Right lobe of liver (tissue), 6 donors: ENCODE measurements around the gene MACROD1. TPM values are rescaled to one million over a fixed set of nuclear protein-coding genes. Genes with fewer than 3 reads are reported as not detected.
A peak's percentile ranks its signal among the peaks of the same experiment; 100 is the strongest.

Source experiments
- ATAC-seq, 4 donors: fragments of 200-7000 bp; cut with Tn5 transposase; one replicate each; pipeline ENCODE4 v1.9.1; 2020; ENCODE audit warnings: mild to moderate bottlenecking in 4 of 4, moderate library complexity in 4 of 4
- DNase-seq, 3 donors: peaks; one replicate each; pipeline ENCODE4 v3.0.0-alpha.2; 2020
- H3K27ac ChIP-seq, 3 donors: fragments of 200-600 bp; one replicate each; pipeline ENCODE4 v1.8.0; 2022
- H3K27me3 ChIP-seq, 2 donors: fragments of 200-600 bp; one replicate each; pipeline ENCODE4 v1.8.0; 2022
- H3K36me3 ChIP-seq, 4 donors: fragments of 200-600 bp; sonication (generic) in 1 of 4; one replicate each; pipeline versions ENCODE4 v1.5.1 to v1.8.0; 2017 to 2022; ENCODE audit warnings: control low read depth in 1 of 4
- H3K4me1 ChIP-seq, 4 donors: fragments of 200-600 bp; sonication (generic) in 1 of 4; one replicate each; pipeline versions ENCODE4 v1.5.1 to v1.8.0; 2017 to 2022; ENCODE audit warnings: control low read depth in 1 of 4
- H3K4me3 ChIP-seq, 3 donors: fragments of 200-600 bp; one replicate each; pipeline ENCODE4 v1.8.0; 2022
- H3K9me3 ChIP-seq, 4 donors: fragments of 200-600 bp; sonication (generic) in 1 of 4; one replicate each; pipeline versions ENCODE4 v1.5.1 to v1.8.0; 2017 to 2022; ENCODE audit warnings: control low read depth in 1 of 4
- POLR2A ChIP-seq: fragments of 450-650 bp; IDR thresholded peaks from one replicate; pipeline ENCODE4 v1.6.1; 2017; ENCODE audit warnings: antibody characterized with exemption, mild to moderate bottlenecking
- WGBS: methylation state at CpG from one replicate; pipeline ENCODE4 v1.1.6; 2018; ENCODE audit warnings: low coverage, low lambda C conversion rate; ENCODE audit not compliant: insufficient coverage; ENCODE audit errors: missing lambda C conversion rate; 5-methylcytosine and 5-hydroxymethylcytosine counted together
- intact Hi-C, 2 donors: fragments of 100-400 bp; cut with DNase I; formaldehyde crosslinking; loops; one replicate each; pipeline versions ENCODE4 v1.11.2 to v1.14.1; 2022
- total RNA-seq, 6 experiments: library from RNA; depleted of rRNA in 2 of 6; stranded (reverse); fragments of >200 nt in 2 of 6; fragmentation: NEBNext Ultra II Directional in 3 of 6; extraction: Animal tissue kit (Norgen Biotek cat#: 25700) in 3 of 6; gene quantifications; one replicate each; pipeline versions ENCODE4 v1.1.0 to v1.2.4, GENCODE V29; 2016 to 2023
- TF ChIP-seq, protein P1 (sequence below), 4 donors: fragments of 200-600 bp in 3 of 4; fragments of 450-650 bp in 1 of 4; IDR thresholded peaks; one replicate each; pipeline versions ENCODE4 v1.5.1 to v1.8.0; 2016 to 2022; ENCODE audit warnings: antibody characterized with exemption in 4 of 4, mild to moderate bottlenecking in 2 of 4
- donor health status: DM: no; HTN: yes; CAD: no.
- donor health status: DM: no; HTN: no; CAD: no.
- donor health status: DM: no; HTN: no; CAD: no.
- donor health status: DM: no; HTN: yes; CAD: no.
- donor health status: DM: no; HTN: yes; CAD: no.

The MACROD1 gene
- total RNA-seq, 6 experiments from 2014 or later = 12.3 to 219 (median 27.8) TPM

- no peaks in the 10 kb centered on the region for H3K9me3 ChIP-seq
- H3K27me3 ChIP-seq = no peaks in the 10 kb centered on the region
- ATAC-seq (no peak), DNase-seq (no peak)
- WGBS = 33% methylated on average over 1 of the region's 9 CpGs
- intact Hi-C loops = no loop called here
- TF ChIP-seq, protein P1, sequence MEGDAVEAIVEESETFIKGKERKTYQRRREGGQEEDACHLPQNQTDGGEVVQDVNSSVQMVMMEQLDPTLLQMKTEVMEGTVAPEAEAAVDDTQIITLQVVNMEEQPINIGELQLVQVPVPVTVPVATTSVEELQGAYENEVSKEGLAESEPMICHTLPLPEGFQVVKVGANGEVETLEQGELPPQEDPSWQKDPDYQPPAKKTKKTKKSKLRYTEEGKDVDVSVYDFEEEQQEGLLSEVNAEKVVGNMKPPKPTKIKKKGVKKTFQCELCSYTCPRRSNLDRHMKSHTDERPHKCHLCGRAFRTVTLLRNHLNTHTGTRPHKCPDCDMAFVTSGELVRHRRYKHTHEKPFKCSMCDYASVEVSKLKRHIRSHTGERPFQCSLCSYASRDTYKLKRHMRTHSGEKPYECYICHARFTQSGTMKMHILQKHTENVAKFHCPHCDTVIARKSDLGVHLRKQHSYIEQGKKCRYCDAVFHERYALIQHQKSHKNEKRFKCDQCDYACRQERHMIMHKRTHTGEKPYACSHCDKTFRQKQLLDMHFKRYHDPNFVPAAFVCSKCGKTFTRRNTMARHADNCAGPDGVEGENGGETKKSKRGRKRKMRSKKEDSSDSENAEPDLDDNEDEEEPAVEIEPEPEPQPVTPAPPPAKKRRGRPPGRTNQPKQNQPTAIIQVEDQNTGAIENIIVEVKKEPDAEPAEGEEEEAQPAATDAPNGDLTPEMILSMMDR (IDR thresholded peaks at IDR 0.05) = no peak
- no peak for TF ChIP-seq POLR2A
- no peaks in the 10 kb centered on the region for H3K4me1 ChIP-seq
- H3K4me3 ChIP-seq = no peak overlapping the region
- H3K36me3 ChIP-seq = peaks cover 12 to 80% (median 29%) of the 10 kb centered on the region in 4 donors
- H3K27ac ChIP-seq = no peak overlapping the region
Observed at GRCh38 chr11:64202992-64203391, 37.1 kb upstream of the MACROD1 start.

- H3K4me3 ChIP-seq = no peak overlapping the region
- H3K9me3 ChIP-seq = no peaks in the 10 kb centered on the region
- H3K4me1 ChIP-seq = no peaks in the 10 kb centered on the region
- no peaks in the 10 kb centered on the region for H3K27me3 ChIP-seq
- TF ChIP-seq, protein P1 (IDR thresholded peaks at IDR 0.05) = no peak
- TF ChIP-seq POLR2A = no peak
- DNase-seq = no peak
- H3K27ac ChIP-seq = no peak overlapping the region
- intact Hi-C loops = no loop called here
- H3K36me3 ChIP-seq = peaks cover 12 to 90% (median 41%) of the 10 kb centered on the region in 4 donors
- ATAC-seq = peak in 1 of 4 donors; percentile 41
- 35% methylated on average over 3 of the region's 3 CpGs for WGBS
Observed at GRCh38 chr11:64201543-64201942, 35.6 kb upstream of the MACROD1 start.

DNA sequence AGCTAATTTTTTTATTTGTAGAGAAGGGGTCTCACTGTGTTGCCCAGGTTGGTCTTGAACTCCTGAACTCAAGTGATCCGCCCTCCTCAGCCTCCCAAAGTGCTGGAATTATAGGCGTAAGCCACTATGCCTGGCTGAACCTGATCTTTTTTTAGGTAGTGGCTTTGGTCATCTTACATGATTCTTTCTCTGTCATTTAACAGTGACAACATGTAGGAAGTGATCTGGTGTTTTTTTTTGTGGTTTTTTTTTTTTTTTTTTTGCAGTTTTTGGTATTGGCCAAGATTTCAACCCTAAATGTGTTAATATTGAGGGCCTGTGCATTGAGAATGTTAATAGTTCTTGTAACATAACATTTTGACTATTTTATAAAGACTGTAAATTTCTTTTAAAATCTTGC is 32.6 kb upstream of the MACROD1 start:
- Histone ChIP-seq H3K4me3 (no peak overlapping the region), H3K4me1 (no peaks in the 10 kb centered on the region), H3K27ac (no peak overlapping the region), H3K36me3 (peaks cover 15 to 95% (median 58%) of the 10 kb centered on the region in 4 donors), H3K27me3 (no peaks in the 10 kb centered on the region), H3K9me3 (no peaks in the 10 kb centered on the region)
- 100% methylated on average over 1 of the region's 2 CpGs for WGBS
- DNase-seq (no peak), ATAC-seq (no peak)
- TF ChIP-seq, protein P1 (IDR thresholded peaks at IDR 0.05) = no peak
- no peak for TF ChIP-seq POLR2A
- intact Hi-C loops = no loop called here

GRCh38 chr11:64196626-64197025 is 30.7 kb upstream of the MACROD1 start:
- Histone ChIP-seq H3K27me3 (no peaks in the 10 kb centered on the region), H3K27ac (no peak overlapping the region), H3K4me3 (no peak overlapping the region), H3K9me3 (no peaks in the 10 kb centered on the region), H3K4me1 (no peaks in the 10 kb centered on the region), H3K36me3 (peaks cover 7 to 88% (median 53%) of the 10 kb centered on the region in 4 donors)
- intact Hi-C loops = no loop called here
- ATAC-seq = no peak
- no peak for DNase-seq
- TF ChIP-seq, protein P1 (IDR thresholded peaks at IDR 0.05) = no peak
- TF ChIP-seq POLR2A = no peak
- 100% methylated on average over 1 of the region's 9 CpGs for WGBS

GRCh38 chr11:64192434-64192833 is 26.5 kb upstream of the MACROD1 start:
- DNase-seq = no peak
- intact Hi-C loops = no loop called here
- Histone ChIP-seq H3K27ac (no peak overlapping the region), H3K27me3 (no peaks in the 10 kb centered on the region), H3K4me1 (peaks cover 0 to 28% (median 4%) of the 10 kb centered on the region in 4 donors), H3K4me3 (no peak overlapping the region), H3K9me3 (no peaks in the 10 kb centered on the region), H3K36me3 (peaks cover 7 to 51% (median 36%) of the 10 kb centered on the region in 4 donors)
- 68% methylated on average over 2 of the region's 5 CpGs for whole genome bisulfite sequencing
- TF ChIP-seq, protein P1 (IDR thresholded peaks at IDR 0.05) = no peak
- TF ChIP-seq POLR2A = no peak
- ATAC-seq = no peak
